SK-N-SH (cell line): ENCODE results near the gene C2orf42. TPM values are rescaled to one million over a fixed set of nuclear protein-coding genes. Genes with fewer than 3 reads are reported as not detected.

Experiments
- CTCF ChIA-PET: fragments of 300-600, 350-600 bp; formaldehyde crosslinking; extraction: SDS; loops from one replicate; lab custom pipeline; 2021; lab: Yijun Ruan, JAX
- POLR2A ChIA-PET: fragments of 350-600 bp; sonication (Branson Sonifier 250); formaldehyde crosslinking; extraction: SDS; loops from one replicate; lab custom pipeline; 2020; ENCODE audit warnings: antibody characterized with exemption, inconsistent platforms; lab: Yijun Ruan, JAX
- DNase-seq: peaks from one replicate; pipeline ENCODE4 v3.0.0; 2012
- H2AFZ ChIP-seq: fragments of 200-600 bp; sonication (generic); 2 replicates; pipeline ENCODE4 v1.8.1; 2016; ENCODE audit warnings: antibody characterized with exemption, mild to moderate bottlenecking, low read depth
- H3F3A ChIP-seq: fragments of 200-600 bp; sonication (generic); replicated peaks from 2 replicates; pipeline ENCODE3; 2016; ENCODE audit warnings: antibody characterized with exemption, mild to moderate bottlenecking; ENCODE audit not compliant: insufficient read depth
- H3K27ac ChIP-seq, 2 experiments: fragments of 200-500 bp in 1 of 2; fragments of 200-600 bp in 1 of 2; sonication (Bioruptor generic) in 1 of 2; sonication (generic), shearing (Covaris generic) in 1 of 2; 2 replicates each; pipeline versions ENCODE4 v1.5.1 to v1.6.1; 2014 to 2016; ENCODE audit warnings: low read depth in 2 of 2, inconsistent platforms in 1 of 2, low read length in 1 of 2, mild to moderate bottlenecking in 1 of 2, mixed read lengths in 1 of 2
- H3K27me3 ChIP-seq: fragments of 200-600 bp; sonication (generic), shearing (Covaris generic); 2 replicates; pipeline ENCODE4 v1.6.1; 2016; ENCODE audit warnings: mixed run types; ENCODE audit not compliant: insufficient read depth
- H3K36me3 ChIP-seq, 2 experiments: fragments of 200-500 bp in 1 of 2; fragments of 200-600 bp in 1 of 2; sonication (Bioruptor generic) in 1 of 2; sonication (generic) in 1 of 2; replicated peaks in 1 of 2; 2 replicates each; pipeline versions ENCODE3 to v1.5.1; 2014 to 2016; ENCODE audit warnings: low read length in 1 of 2, mild to moderate bottlenecking in 1 of 2; ENCODE audit not compliant: insufficient read depth in 2 of 2, control insufficient read depth in 1 of 2
- H3K4me1 ChIP-seq, 2 experiments: fragments of 200-500 bp in 1 of 2; fragments of 200-600 bp in 1 of 2; sonication (Bioruptor generic) in 1 of 2; sonication (generic), shearing (Covaris generic) in 1 of 2; 2 replicates each; pipeline versions ENCODE4 v1.5.1 to v1.6.1; 2014 to 2016; ENCODE audit warnings: low read depth in 1 of 2, low read length in 1 of 2, mixed run types in 1 of 2; ENCODE audit not compliant: insufficient read depth in 2 of 2, control insufficient read depth in 1 of 2
- H3K4me2 ChIP-seq: fragments of 200-600 bp; sonication (generic), shearing (Covaris generic); 2 replicates; pipeline ENCODE4 v1.6.1; 2017; ENCODE audit warnings: mixed run types
- H3K4me3 ChIP-seq, 2 experiments: fragments of 200-500 bp in 1 of 2; fragments of 200-600 bp in 1 of 2; sonication (Bioruptor generic) in 1 of 2; sonication (generic), shearing (Covaris generic) in 1 of 2; 2 replicates each; pipeline versions ENCODE4 v1.5.1 to v1.8.1; 2014 to 2016; ENCODE audit warnings: low read depth in 2 of 2, inconsistent platforms in 1 of 2, low read length in 1 of 2, mild to moderate bottlenecking in 1 of 2, mixed read lengths in 1 of 2, moderate library complexity in 1 of 2
- H3K79me2 ChIP-seq: fragments of 200-600 bp; sonication (generic); 2 replicates; pipeline ENCODE4 v1.8.1; 2017; ENCODE audit warnings: mild to moderate bottlenecking; ENCODE audit not compliant: insufficient read depth
- H3K9ac ChIP-seq: fragments of 200-600 bp; sonication (generic); 2 replicates; pipeline ENCODE4 v1.6.1; 2017; ENCODE audit warnings: mixed run types
- H3K9me2 ChIP-seq: fragments of 200-600 bp; sonication (generic); 2 replicates; pipeline ENCODE4 v1.6.1; 2017; ENCODE audit warnings: mixed run types
- H3K9me3 ChIP-seq: fragments of 200-600 bp; sonication (generic); 2 replicates; pipeline ENCODE4 v1.6.1; 2017; ENCODE audit warnings: mixed run types, mild to moderate bottlenecking, moderate library complexity
- H4K20me1 ChIP-seq: fragments of 200-600 bp; sonication (generic); 2 replicates; pipeline ENCODE4 v1.6.1; 2017; ENCODE audit warnings: mild to moderate bottlenecking, mixed run types; ENCODE audit not compliant: insufficient read depth
- ELF1 ChIP-seq: IDR thresholded peaks from 2 replicates; pipeline ENCODE4 v1.4.0; 2012
- FOXJ3 ChIP-seq: sonication (generic); formaldehyde crosslinking; IDR thresholded peaks from 2 replicates; pipeline ENCODE4 v1.5.1; 2020; ENCODE audit warnings: mild to moderate bottlenecking, missing genetic modification reagents
- GABPA ChIP-seq: IDR thresholded peaks from 2 replicates; pipeline ENCODE4 v1.4.0; 2012; ENCODE audit warnings: low read depth, mild to moderate bottlenecking
- NRF1 ChIP-seq: IDR thresholded peaks from 2 replicates; pipeline ENCODE4 v1.6.1; 2012; ENCODE audit warnings: low read depth, mild to moderate bottlenecking, low read length
- POLR2AphosphoS5 ChIP-seq: IDR thresholded peaks from 2 replicates; pipeline ENCODE4 v1.6.1; 2012; ENCODE audit warnings: low read depth, low read length
- RAD21 ChIP-seq: IDR thresholded peaks from 2 replicates; pipeline ENCODE4 v1.6.1; 2012; ENCODE audit warnings: mild to moderate bottlenecking, low read length
- RXRA ChIP-seq: IDR thresholded peaks from 2 replicates; pipeline ENCODE4 v1.4.0; 2012; ENCODE audit warnings: low read depth, mild to moderate bottlenecking, borderline replicate concordance
- SMC3 ChIP-seq: IDR thresholded peaks from 2 replicates; pipeline ENCODE4 v1.6.1; 2012; ENCODE audit warnings: low read depth, low read length, improper control_type of control experiment
- WGBS: methylation state at CpG from one replicate; pipeline ENCODE4 v1.1.6; 2017; ENCODE audit warnings: low lambda C conversion rate; 5-methylcytosine and 5-hydroxymethylcytosine counted together
- polyA plus RNA-seq, 3 experiments: library from polyadenylated mRNA; depleted of rRNA; stranded (reverse); fragments of >200 nt; gene quantifications; 2 replicates each; pipeline ENCODE4 v1.2.3, GENCODE V29; 2012
- TF ChIP-seq, protein P1 (sequence below): IDR thresholded peaks from 2 replicates; pipeline ENCODE4 v1.6.1; 2012; ENCODE audit warnings: mild to moderate bottlenecking, low read depth, low read length, moderate library complexity
- TF ChIP-seq, protein P2 (sequence below): fragments of 150-350 bp; IDR thresholded peaks from 2 replicates; pipeline ENCODE4 v1.6.1; 2016; ENCODE audit warnings: mild to moderate bottlenecking, low read depth, low read length
- TF ChIP-seq, protein P3 (sequence below): fragments of 200-600 bp; sonication (generic); IDR thresholded peaks from 2 replicates; pipeline ENCODE4 v1.6.1; 2017; ENCODE audit warnings: antibody characterized with exemption, mild to moderate bottlenecking, moderate library complexity
- TF ChIP-seq, protein P4 (sequence below): IDR thresholded peaks from 2 replicates; pipeline ENCODE4 v1.4.0; 2012; ENCODE audit warnings: low read depth, borderline replicate concordance
- TF ChIP-seq, protein P5 (sequence below): IDR thresholded peaks from 2 replicates; pipeline ENCODE4 v1.4.0; 2012; ENCODE audit warnings: low read depth, borderline replicate concordance
- TF ChIP-seq, protein P6 (sequence below): fragments of 150-350 bp; IDR thresholded peaks from 2 replicates; pipeline ENCODE4 v1.6.1; 2017; ENCODE audit warnings: antibody characterized with exemption, low read length, low read depth, borderline replicate concordance

The C2orf42 gene
- polyA plus RNA-seq, 1 of the 3 experiments (the other 2 are of a cell fraction): 5.1 TPM

DNA sequence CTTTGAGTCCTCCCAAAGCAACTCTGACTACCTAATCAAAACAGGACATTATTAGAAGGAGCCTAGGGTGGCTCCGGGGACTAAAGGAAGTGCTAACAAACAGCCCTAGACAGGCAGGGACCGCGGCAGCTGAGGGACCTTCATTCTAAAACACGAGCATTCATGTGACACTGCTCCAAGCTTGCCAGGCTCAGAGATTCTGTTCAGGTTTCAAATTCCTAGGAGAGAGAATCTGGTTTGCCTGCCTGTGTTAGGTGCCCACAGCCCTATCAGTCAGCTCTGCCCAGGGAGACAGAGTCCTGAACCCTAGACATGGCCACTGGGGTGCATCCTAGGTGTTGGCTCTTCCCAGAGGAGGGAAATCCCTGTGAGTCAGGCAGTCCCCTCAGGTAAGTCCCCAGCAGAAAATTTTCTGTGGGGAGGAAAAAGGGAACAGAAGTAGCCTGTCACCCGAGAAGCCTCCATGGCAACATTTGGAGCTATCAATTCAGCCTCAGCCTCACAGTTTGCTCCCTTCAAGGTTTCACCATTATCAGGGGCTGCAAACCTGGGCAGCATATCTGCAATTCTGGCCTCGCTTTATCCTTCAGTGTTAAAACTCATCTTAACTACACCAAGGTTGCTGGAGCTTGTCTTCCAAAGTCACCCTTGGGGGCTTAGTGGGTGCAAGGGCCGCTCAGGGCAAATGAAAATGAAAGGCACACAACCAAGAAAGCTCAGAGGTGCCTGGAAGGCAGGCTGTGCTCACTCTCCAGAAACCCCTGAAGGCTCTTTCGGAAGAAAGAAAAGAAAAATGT lies 75.0 kb downstream of the C2orf42 start:
- H3K4me3 ChIP-seq: no peak overlapping the region
- ChIA-PET POLR2A (interaction anchor here (1.9 kb wide), 1 partner anchor 9 kb away, joined by 11 read pairs; no protein-coding TSS in a partner anchor), CTCF (interaction anchor here (2.2 kb wide), 1 partner anchor 23 kb away, joined by 7 read pairs; no protein-coding TSS in a partner anchor)
- no peak overlapping the region for H3K27ac ChIP-seq
- H3K36me3 ChIP-seq: no peaks in the 10 kb centered on the region
- H3K9me2 ChIP-seq: no peaks in the 10 kb centered on the region
- 93% methylated on average over 8 of the region's 8 CpGs for WGBS
- H3K27me3 ChIP-seq: no peaks in the 10 kb centered on the region
- no peak overlapping the region for H3K4me2 ChIP-seq
- H4K20me1 ChIP-seq: no peaks in the 10 kb centered on the region
- H3K79me2 ChIP-seq: no peaks in the 10 kb centered on the region
- DNase-seq: no peak
- no peak overlapping the region for H2AFZ ChIP-seq
- H3K4me1 ChIP-seq: peaks cover 7 to 14% of the 10 kb centered on the region in 2 experiments; a peak in 2 of 4 replicates
- no peak overlapping the region for H3K9ac ChIP-seq
- TF ChIP-seq, protein P1, sequence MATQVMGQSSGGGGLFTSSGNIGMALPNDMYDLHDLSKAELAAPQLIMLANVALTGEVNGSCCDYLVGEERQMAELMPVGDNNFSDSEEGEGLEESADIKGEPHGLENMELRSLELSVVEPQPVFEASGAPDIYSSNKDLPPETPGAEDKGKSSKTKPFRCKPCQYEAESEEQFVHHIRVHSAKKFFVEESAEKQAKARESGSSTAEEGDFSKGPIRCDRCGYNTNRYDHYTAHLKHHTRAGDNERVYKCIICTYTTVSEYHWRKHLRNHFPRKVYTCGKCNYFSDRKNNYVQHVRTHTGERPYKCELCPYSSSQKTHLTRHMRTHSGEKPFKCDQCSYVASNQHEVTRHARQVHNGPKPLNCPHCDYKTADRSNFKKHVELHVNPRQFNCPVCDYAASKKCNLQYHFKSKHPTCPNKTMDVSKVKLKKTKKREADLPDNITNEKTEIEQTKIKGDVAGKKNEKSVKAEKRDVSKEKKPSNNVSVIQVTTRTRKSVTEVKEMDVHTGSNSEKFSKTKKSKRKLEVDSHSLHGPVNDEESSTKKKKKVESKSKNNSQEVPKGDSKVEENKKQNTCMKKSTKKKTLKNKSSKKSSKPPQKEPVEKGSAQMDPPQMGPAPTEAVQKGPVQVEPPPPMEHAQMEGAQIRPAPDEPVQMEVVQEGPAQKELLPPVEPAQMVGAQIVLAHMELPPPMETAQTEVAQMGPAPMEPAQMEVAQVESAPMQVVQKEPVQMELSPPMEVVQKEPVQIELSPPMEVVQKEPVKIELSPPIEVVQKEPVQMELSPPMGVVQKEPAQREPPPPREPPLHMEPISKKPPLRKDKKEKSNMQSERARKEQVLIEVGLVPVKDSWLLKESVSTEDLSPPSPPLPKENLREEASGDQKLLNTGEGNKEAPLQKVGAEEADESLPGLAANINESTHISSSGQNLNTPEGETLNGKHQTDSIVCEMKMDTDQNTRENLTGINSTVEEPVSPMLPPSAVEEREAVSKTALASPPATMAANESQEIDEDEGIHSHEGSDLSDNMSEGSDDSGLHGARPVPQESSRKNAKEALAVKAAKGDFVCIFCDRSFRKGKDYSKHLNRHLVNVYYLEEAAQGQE: no peak
- TF ChIP-seq, protein P2, sequence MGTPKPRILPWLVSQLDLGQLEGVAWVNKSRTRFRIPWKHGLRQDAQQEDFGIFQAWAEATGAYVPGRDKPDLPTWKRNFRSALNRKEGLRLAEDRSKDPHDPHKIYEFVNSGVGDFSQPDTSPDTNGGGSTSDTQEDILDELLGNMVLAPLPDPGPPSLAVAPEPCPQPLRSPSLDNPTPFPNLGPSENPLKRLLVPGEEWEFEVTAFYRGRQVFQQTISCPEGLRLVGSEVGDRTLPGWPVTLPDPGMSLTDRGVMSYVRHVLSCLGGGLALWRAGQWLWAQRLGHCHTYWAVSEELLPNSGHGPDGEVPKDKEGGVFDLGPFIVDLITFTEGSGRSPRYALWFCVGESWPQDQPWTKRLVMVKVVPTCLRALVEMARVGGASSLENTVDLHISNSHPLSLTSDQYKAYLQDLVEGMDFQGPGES: no peak
- TF ChIP-seq SMC3 (no peak), POLR2AphosphoS5 (no peak), NRF1 (no peak), FOXJ3 (CRISPR knock-in tag) (no peak), ELF1 (no peak), RXRA (no peak), RAD21 (no peak), GABPA (no peak)
- TF ChIP-seq, protein P3, sequence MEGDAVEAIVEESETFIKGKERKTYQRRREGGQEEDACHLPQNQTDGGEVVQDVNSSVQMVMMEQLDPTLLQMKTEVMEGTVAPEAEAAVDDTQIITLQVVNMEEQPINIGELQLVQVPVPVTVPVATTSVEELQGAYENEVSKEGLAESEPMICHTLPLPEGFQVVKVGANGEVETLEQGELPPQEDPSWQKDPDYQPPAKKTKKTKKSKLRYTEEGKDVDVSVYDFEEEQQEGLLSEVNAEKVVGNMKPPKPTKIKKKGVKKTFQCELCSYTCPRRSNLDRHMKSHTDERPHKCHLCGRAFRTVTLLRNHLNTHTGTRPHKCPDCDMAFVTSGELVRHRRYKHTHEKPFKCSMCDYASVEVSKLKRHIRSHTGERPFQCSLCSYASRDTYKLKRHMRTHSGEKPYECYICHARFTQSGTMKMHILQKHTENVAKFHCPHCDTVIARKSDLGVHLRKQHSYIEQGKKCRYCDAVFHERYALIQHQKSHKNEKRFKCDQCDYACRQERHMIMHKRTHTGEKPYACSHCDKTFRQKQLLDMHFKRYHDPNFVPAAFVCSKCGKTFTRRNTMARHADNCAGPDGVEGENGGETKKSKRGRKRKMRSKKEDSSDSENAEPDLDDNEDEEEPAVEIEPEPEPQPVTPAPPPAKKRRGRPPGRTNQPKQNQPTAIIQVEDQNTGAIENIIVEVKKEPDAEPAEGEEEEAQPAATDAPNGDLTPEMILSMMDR: no peak
- TF ChIP-seq, protein P4, sequence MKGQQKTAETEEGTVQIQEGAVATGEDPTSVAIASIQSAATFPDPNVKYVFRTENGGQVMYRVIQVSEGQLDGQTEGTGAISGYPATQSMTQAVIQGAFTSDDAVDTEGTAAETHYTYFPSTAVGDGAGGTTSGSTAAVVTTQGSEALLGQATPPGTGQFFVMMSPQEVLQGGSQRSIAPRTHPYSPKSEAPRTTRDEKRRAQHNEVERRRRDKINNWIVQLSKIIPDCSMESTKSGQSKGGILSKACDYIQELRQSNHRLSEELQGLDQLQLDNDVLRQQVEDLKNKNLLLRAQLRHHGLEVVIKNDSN: no peak
- TF ChIP-seq, protein P5, sequence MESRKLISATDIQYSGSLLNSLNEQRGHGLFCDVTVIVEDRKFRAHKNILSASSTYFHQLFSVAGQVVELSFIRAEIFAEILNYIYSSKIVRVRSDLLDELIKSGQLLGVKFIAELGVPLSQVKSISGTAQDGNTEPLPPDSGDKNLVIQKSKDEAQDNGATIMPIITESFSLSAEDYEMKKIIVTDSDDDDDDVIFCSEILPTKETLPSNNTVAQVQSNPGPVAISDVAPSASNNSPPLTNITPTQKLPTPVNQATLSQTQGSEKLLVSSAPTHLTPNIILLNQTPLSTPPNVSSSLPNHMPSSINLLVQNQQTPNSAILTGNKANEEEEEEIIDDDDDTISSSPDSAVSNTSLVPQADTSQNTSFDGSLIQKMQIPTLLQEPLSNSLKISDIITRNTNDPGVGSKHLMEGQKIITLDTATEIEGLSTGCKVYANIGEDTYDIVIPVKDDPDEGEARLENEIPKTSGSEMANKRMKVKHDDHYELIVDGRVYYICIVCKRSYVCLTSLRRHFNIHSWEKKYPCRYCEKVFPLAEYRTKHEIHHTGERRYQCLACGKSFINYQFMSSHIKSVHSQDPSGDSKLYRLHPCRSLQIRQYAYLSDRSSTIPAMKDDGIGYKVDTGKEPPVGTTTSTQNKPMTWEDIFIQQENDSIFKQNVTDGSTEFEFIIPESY: no peak
- TF ChIP-seq, protein P6, sequence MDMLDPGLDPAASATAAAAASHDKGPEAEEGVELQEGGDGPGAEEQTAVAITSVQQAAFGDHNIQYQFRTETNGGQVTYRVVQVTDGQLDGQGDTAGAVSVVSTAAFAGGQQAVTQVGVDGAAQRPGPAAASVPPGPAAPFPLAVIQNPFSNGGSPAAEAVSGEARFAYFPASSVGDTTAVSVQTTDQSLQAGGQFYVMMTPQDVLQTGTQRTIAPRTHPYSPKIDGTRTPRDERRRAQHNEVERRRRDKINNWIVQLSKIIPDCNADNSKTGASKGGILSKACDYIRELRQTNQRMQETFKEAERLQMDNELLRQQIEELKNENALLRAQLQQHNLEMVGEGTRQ: no peak
- TF ChIP-seq, all 33 proteins: peak for 0
- peaks cover 4% of the 10 kb centered on the region for H3F3A ChIP-seq
- H3K9me3 ChIP-seq: no peaks in the 10 kb centered on the region
